ENCODE measurements around the gene EPB41L2.
A peak's percentile ranks its signal among the peaks of the same experiment; 100 is the strongest.

The EPB41L2 gene

GRCh38 chr6:130843575-130844320 is 219.3 kb downstream of the EPB41L2 start:
- no peak for DNase-seq

DNA sequence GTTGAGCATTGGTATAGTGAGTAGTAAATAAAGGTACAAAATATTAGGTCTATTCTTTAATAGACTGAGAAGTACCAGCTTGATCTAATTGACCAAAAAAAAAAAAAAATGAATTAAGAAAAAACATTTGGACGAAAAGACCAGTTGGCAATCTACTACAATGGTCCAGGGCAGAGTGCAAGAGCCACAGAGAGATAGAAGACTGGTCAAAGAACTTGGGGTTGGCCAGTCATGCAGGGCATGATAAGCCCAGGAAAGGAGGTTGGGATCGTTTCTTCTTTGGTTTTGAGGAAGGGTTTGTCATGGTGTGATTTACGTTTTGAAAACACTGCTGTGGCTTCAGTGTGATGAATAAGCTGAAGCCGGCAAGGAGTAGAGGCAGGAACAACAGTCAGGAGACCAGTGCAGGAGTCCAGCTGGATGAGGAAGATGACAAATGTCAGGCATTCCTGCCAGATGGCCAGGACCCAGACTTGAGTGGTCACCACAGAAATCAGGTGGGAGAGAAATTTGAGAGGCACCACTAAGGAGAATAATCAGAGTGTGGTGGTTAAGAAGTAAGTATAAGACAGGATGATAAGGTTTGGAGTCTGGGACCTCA is 221.8 kb downstream of the EPB41L2 start:
- DNase-seq = no peak

GRCh38 chr6:130840050-130840449 is 223.0 kb downstream of the EPB41L2 start:
- no peak for DNase-seq

- DNase-seq = no peak
Observed at GRCh38 chr6:130839379-130839778, 223.7 kb downstream of the EPB41L2 start.

- DNase-seq = no peak
Observed at GRCh38 chr6:130838951-130839350, 224.1 kb downstream of the EPB41L2 start.

GRCh38 chr6:130838250-130838860 is 224.7 kb downstream of the EPB41L2 start:
- no peak for DNase-seq

GRCh38 chr6:130837067-130837466 is 226.0 kb downstream of the EPB41L2 start:
- DNase-seq = no peak

- DNase-seq = peak in 3 of 56 donors; percentile 3 to 12 (median 7)
Observed at GRCh38 chr6:130836055-130836640, 226.9 kb downstream of the EPB41L2 start.

- DNase-seq = no peak
Observed at GRCh38 chr6:130834482-130835251, 228.4 kb downstream of the EPB41L2 start.

- no peak for DNase-seq
Observed at GRCh38 chr6:130833569-130833968, 229.5 kb downstream of the EPB41L2 start.

- DNase-seq = no peak
Observed at GRCh38 chr6:130831607-130832006, 231.4 kb downstream of the EPB41L2 start.

GRCh38 chr6:130829333-130829910 is 233.6 kb downstream of the EPB41L2 start:
- DNase-seq = no peak

DNA sequence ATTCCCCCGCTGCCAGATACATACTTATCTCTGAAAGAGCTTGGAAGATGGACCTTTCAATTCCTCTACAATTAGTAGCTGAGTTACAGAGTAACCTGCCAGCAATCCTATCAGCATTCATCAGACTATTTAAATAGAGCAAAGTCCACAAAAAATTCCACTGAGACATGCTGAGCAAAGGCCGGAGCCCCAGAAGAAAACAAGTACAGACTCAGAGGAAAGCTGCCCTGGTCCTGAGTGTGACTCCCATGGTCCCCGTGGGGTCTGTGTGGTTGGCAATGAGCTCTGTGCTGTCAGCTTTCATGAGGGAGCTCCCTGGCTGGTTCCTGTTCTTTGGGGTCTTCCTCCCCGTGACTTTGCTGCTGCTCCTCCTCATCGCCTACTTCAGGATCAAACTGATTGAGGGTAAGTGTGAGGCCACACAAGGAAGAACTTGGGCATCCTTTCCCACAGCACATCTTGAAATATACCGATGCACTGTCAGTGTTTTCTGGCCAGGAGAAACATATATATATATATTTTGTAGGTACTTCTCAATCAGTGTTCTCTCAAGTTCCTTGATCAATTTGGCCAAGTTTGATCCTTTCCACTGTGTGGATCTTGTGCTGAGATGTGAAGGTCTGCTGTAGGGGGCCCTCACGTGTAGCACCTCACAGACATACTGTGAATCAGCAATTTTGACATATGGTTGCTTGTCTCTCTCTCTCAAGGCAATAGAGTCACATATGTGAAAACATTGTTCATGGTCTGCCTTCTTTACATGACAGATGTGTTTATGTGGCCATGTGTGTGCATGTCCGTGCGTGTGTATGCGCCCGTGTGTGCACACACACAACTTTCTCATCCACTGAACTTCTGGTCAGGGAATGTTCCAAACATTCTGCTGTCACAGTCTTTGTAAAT is 235.5 kb downstream of the EPB41L2 start, which contains the start of gene SMLR1:
TSS of gene SMLR1 (plus strand) at position 160 of the 903 bp plus-strand sequence. CDS start at position 168, 8 bp downstream.
- no peak for DNase-seq

GRCh38 chr6:130826442-130827246 is 236.4 kb downstream of the EPB41L2 start:
- DNase-seq = no peak

GRCh38 chr6:130825772-130826441 is 237.1 kb downstream of the EPB41L2 start:
- no peak for DNase-seq

DNA sequence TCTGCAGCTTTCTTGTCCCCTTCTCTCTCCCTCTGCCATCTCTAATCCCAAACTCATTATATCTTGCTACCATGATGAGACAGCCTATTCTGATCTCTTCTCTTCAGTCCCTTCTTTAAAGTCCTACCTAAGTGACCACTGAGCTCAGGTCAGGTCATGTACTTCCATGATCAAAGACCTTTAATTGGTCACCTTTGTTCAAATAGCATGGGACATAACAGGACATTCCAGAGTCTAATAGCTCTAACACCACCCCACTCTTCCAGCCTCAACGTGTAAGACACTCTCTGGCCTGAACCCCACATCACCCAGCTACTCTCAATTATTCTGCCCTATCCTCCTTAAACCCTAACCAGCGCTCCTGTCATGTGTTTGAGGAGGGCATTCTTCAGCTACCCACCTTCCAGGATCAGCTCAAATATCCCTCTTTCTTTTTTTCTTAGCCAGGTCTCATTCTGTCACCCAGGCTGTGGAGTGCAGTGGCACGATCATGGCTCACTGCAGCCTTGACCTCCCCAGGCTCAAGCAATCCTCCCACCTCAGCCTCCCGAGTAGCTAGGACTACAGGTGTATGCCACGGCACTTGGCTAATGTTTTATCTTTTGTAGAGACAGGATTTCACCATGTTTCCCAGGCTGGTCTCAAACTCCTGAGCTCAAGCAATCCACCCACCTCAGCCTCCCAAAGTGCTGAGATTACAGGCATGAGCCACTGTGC is 237.9 kb downstream of the EPB41L2 start:
- DNase-seq = no peak

- no peak for DNase-seq
Observed at GRCh38 chr6:130822736-130823135, 240.3 kb downstream of the EPB41L2 start.
